CD4-positive, CD25-positive, alpha-beta regulatory T cell (primary cell): ENCODE data around the gene CTDSP2. TPM values are rescaled to one million over a fixed set of nuclear protein-coding genes. Genes with fewer than 3 reads are reported as not detected.

Experiments
- ATAC-seq, 2 donors: fragments of 150-1000 bp; cut with Tn5 transposase; one replicate each; pipeline ENCODE4 v1.10.0; 2021; ENCODE audit warnings: low read depth in 2 of 2, moderate number of reproducible peaks in 2 of 2, moderate library complexity in 1 of 2
- DNase-seq, 3 donors: peaks; one replicate each; pipeline versions ENCODE4 v3.0.0 to v3.0.0-alpha.2; 2012 to 2022; ENCODE audit warnings: mixed read lengths in 1 of 3
- H3K27ac ChIP-seq: one replicate; pipeline ENCODE4 v1.7.0; 2013; ENCODE audit warnings: mild to moderate bottlenecking, low read length; ENCODE audit not compliant: insufficient read depth, poor library complexity, severe bottlenecking
- H3K27me3 ChIP-seq: one replicate; pipeline ENCODE4 v1.7.0; 2013; ENCODE audit warnings: low read length; ENCODE audit not compliant: control insufficient read depth, insufficient read depth
- H3K36me3 ChIP-seq: one replicate; pipeline ENCODE4 v1.7.0; 2013; ENCODE audit warnings: mild to moderate bottlenecking, low read length, moderate library complexity; ENCODE audit not compliant: control insufficient read depth, insufficient read depth
- H3K4me1 ChIP-seq: 2 replicates; pipeline ENCODE4 v1.7.0; 2013; ENCODE audit warnings: mild to moderate bottlenecking, low read length; ENCODE audit not compliant: insufficient read depth, control insufficient read depth, poor library complexity, severe bottlenecking
- H3K4me3 ChIP-seq: one replicate; pipeline ENCODE4 v1.7.0; 2013; ENCODE audit warnings: low read depth, mild to moderate bottlenecking, low read length, moderate library complexity
- H3K9me3 ChIP-seq, 2 experiments: 1 replicate in 1 of 2; 2 replicates in 1 of 2; pipeline ENCODE4 v1.7.0; 2013; ENCODE audit warnings: low read length in 2 of 2, mild to moderate bottlenecking in 1 of 2, moderate library complexity in 1 of 2; ENCODE audit not compliant: control insufficient read depth in 2 of 2
- H3K27ac Mint-ChIP-seq, 3 donors: one replicate each; pipeline ENCODE4 v1.8.0; 2020 to 2022; ENCODE audit warnings: mild to moderate bottlenecking in 3 of 3, mixed read lengths in 3 of 3, moderate library complexity in 2 of 3
- H3K27me3 Mint-ChIP-seq: one replicate; pipeline ENCODE4 v1.8.0; 2022; ENCODE audit warnings: mild to moderate bottlenecking, mixed read lengths
- H3K36me3 Mint-ChIP-seq: one replicate; pipeline ENCODE4 v1.8.0; 2020; ENCODE audit warnings: mixed read lengths
- H3K4me1 Mint-ChIP-seq, 4 donors: one replicate each; pipeline ENCODE4 v1.8.0; 2020 to 2022; ENCODE audit warnings: mixed read lengths in 4 of 4, mild to moderate bottlenecking in 1 of 4
- H3K4me3 Mint-ChIP-seq, 4 donors: one replicate each; pipeline ENCODE4 v1.8.0; 2020 to 2022; ENCODE audit warnings: mild to moderate bottlenecking in 4 of 4, mixed read lengths in 4 of 4, moderate library complexity in 3 of 4
- H3K9me3 Mint-ChIP-seq, 7 donors: one replicate each; pipeline ENCODE4 v1.8.0; 2020 to 2022; ENCODE audit warnings: mixed read lengths in 7 of 7, mild to moderate bottlenecking in 3 of 7, moderate library complexity in 2 of 7
- polyA plus RNA-seq, 4 donors: library from polyadenylated mRNA; unstranded; fragments of 300-500 nt; fragmentation: Illumina TruSeq; gene quantifications; one replicate each; pipeline ENCODE4 v1.2.3, GENCODE V29; 2021
- total RNA-seq: library from RNA; stranded (reverse); gene quantifications from one replicate; pipeline ENCODE4 v1.2.3, GENCODE V29; 2022

CTDSP2 gene, protein sequence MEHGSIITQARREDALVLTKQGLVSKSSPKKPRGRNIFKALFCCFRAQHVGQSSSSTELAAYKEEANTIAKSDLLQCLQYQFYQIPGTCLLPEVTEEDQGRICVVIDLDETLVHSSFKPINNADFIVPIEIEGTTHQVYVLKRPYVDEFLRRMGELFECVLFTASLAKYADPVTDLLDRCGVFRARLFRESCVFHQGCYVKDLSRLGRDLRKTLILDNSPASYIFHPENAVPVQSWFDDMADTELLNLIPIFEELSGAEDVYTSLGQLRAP
- total RNA-seq (121 TPM), polyA plus RNA-seq (10 to 100 TPM; 45.7 to 54.4 (median 52.5) TPM)

GRCh38 chr12:57846577-57847319, at the start of gene CTDSP2:
Gene CTDSP2 (minus strand): TSS chr12:57846729. CDS start chr12:57846435, 294 bp downstream.
- H3K27me3 ChIP-seq, result peaks cover 7% of the 10 kb centered on the region
- peaks cover 39% of the 10 kb centered on the region for H3K4me1 ChIP-seq
- DNase-seq (peak; percentile 77 to 90 (median 90)), ATAC-seq (peak; percentile 49 to 57)
- Mint-ChIP-seq H3K4me3 (peak within 1 kb of the TSS; percentile 92 to 96 (median 94)), H3K4me1 (peaks cover 12 to 49% (median 31%) of the 10 kb centered on the region in 4 donors), H3K36me3 (peaks cover 4% of the 10 kb centered on the region), H3K27me3 (peaks cover 17% of the 10 kb centered on the region), H3K27ac (peak within 1 kb of the TSS; percentile 83 to 90 (median 89)), H3K9me3 (no peaks in the 10 kb centered on the region)
- peak within 1 kb of the TSS; percentile 80 for H3K27ac ChIP-seq
- H3K4me3 ChIP-seq, result peak within 1 kb of the TSS; percentile 44
- no peaks in the 10 kb centered on the region for H3K36me3 ChIP-seq
- H3K9me3 ChIP-seq, result no peaks in the 10 kb centered on the region

DNA sequence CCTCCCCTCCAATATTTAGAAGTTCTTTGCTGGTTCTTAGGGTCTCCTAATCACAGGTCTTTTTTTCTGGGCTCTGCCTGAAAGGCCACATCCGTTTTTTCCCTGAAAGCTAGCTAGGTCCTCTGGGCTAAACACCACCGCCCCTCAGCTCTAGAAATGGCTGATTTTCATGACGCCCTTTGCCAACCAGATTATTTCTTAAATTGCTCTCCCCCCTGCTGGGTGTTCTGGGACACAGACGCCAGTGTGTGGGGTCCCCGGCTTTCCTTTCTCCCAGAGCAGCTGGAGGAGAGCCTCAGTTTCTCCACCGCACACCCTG, 49.5 kb upstream of the CTDSP2 start:
- Histone ChIP-seq H3K36me3 (no peaks in the 10 kb centered on the region), H3K27me3 (no peaks in the 10 kb centered on the region), H3K4me3 (peak overlapping the region; percentile 40), H3K9me3 (no peaks in the 10 kb centered on the region), H3K27ac (peak overlapping the region; percentile 61), H3K4me1 (peaks cover 50% of the 10 kb centered on the region)
- DNase-seq (no peak), ATAC-seq (no peak)
- Mint-ChIP-seq H3K27ac (peak overlapping the region; percentile 80 to 90 (median 84)), H3K36me3 (no peaks in the 10 kb centered on the region), H3K4me3 (peak overlapping the region; percentile 42 to 83 (median 78)), H3K4me1 (peaks cover 12 to 52% (median 38%) of the 10 kb centered on the region in 4 donors), H3K27me3 (no peaks in the 10 kb centered on the region), H3K9me3 (no peaks in the 10 kb centered on the region)

- peak overlapping the region; percentile 42 to 83 (median 78) for H3K4me3 Mint-ChIP-seq
- Histone ChIP-seq H3K36me3 (no peaks in the 10 kb centered on the region), H3K4me1 (peaks cover 50% of the 10 kb centered on the region), H3K27ac (no peak overlapping the region), H3K9me3 (no peaks in the 10 kb centered on the region), H3K27me3 (no peaks in the 10 kb centered on the region), H3K4me3 (peak overlapping the region; percentile 40)
- ATAC-seq (no peak), DNase-seq (no peak)
- peaks cover 12 to 52% (median 38%) of the 10 kb centered on the region in 4 donors for H3K4me1 Mint-ChIP-seq
- no peaks in the 10 kb centered on the region for H3K9me3 Mint-ChIP-seq
- H3K27me3 Mint-ChIP-seq, result peaks cover 4% of the 10 kb centered on the region
- no peaks in the 10 kb centered on the region for H3K36me3 Mint-ChIP-seq
- H3K27ac Mint-ChIP-seq, result peak overlapping the region; percentile 38 to 90 (median 80)
Observed at GRCh38 chr12:57895389-57896114, 49.0 kb upstream of the CTDSP2 start.

- Mint-ChIP-seq H3K36me3 (no peaks in the 10 kb centered on the region), H3K27me3 (peaks cover 6% of the 10 kb centered on the region), H3K4me3 (peak overlapping the region in 3 of 4 donors; percentile 41 to 75 (median 42)), H3K4me1 (peaks cover 12 to 55% (median 38%) of the 10 kb centered on the region in 4 donors), H3K9me3 (no peaks in the 10 kb centered on the region), H3K27ac (peak overlapping the region; percentile 47 to 90 (median 81))
- Histone ChIP-seq H3K27ac (no peak overlapping the region), H3K9me3 (no peaks in the 10 kb centered on the region), H3K4me1 (peaks cover 48% of the 10 kb centered on the region), H3K4me3 (no peak overlapping the region), H3K36me3 (no peaks in the 10 kb centered on the region), H3K27me3 (no peaks in the 10 kb centered on the region)
- no peak for ATAC-seq
- DNase-seq, result no peak
Observed at GRCh38 chr12:57894399-57895292, 48.1 kb upstream of the CTDSP2 start.

GRCh38 chr12:57893431-57894353, 47.2 kb upstream of the CTDSP2 start:
- Mint-ChIP-seq H3K36me3 (no peaks in the 10 kb centered on the region), H3K27me3 (peaks cover 6% of the 10 kb centered on the region), H3K4me1 (peaks cover 5 to 45% (median 30%) of the 10 kb centered on the region in 4 donors), H3K9me3 (no peaks in the 10 kb centered on the region), H3K4me3 (peak overlapping the region in 1 of 4 donors; percentile 42), H3K27ac (peak overlapping the region in 1 of 3 donors; percentile 90)
- ATAC-seq, result no peak
- no peaks in the 10 kb centered on the region for H3K27me3 ChIP-seq
- DNase-seq, result no peak
- H3K4me3 ChIP-seq, result no peak overlapping the region
- H3K4me1 ChIP-seq, result peaks cover 41% of the 10 kb centered on the region
- H3K36me3 ChIP-seq, result no peaks in the 10 kb centered on the region
- no peak overlapping the region for H3K27ac ChIP-seq
- no peaks in the 10 kb centered on the region for H3K9me3 ChIP-seq

DNA sequence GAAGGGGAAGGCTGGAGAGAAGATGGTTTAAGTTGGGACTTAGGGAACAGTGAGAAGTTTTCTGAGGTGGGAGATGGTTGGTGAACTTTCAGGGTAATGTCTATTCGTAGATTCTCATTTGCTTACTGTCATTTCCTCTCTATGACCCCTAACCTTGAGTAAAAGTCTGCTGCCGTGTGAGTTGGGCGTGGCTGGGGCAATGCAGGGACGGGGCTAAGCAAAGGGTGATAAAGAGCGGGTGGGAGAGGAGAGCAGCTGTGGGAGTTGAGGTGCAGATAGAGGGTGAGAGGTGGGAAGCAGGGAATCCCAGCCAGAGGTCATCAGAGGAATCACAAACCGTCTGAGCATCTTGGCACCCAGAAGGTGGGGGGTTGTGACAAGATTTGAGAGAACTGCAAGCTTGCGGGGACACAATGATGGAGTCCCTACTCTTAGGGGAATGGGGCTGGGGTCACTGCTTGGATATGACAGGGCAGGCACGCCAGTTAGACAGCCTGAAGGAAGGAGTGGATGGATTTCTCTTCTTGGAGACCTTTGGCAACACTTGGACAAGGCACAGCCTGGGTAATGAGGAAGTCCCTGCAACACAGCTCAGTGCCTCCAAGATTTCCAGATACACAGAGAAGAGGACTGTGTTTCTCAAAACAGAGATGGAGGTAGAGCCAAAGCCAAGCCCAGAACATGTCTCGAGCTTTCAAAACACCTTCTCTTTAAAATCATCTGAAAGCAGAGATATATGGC, 45.9 kb upstream of the CTDSP2 start:
- H3K4me1 ChIP-seq, result peaks cover 35% of the 10 kb centered on the region
- Mint-ChIP-seq H3K36me3 (no peaks in the 10 kb centered on the region), H3K27ac (peak overlapping the region in 2 of 3 donors; percentile 0 to 58), H3K27me3 (peaks cover 6% of the 10 kb centered on the region), H3K4me1 (peaks cover 0 to 37% (median 21%) of the 10 kb centered on the region in 4 donors), H3K4me3 (no peak overlapping the region), H3K9me3 (no peaks in the 10 kb centered on the region)
- no peak overlapping the region for H3K27ac ChIP-seq
- no peak overlapping the region for H3K4me3 ChIP-seq
- H3K9me3 ChIP-seq, result no peaks in the 10 kb centered on the region
- H3K36me3 ChIP-seq, result no peaks in the 10 kb centered on the region
- no peak for DNase-seq
- ATAC-seq, result no peak
- no peaks in the 10 kb centered on the region for H3K27me3 ChIP-seq
